ENCODE data around the gene WDR91.

WDR91 gene

GRCh38 chr7:135251496-135252391 is 40.4 kb upstream of the WDR91 start:
- TF ChIP-seq CTCF (conservative IDR thresholded peaks at IDR 0.05; ENCODE audit: control insufficient read depth, insufficient read depth, low read depth, low read length), result no peak
- H3K4me3 ChIP-seq (ENCODE audit: control insufficient read depth, low read depth, low read length), result no peak overlapping the region
- no peak for DNase-seq (ENCODE audit: low read depth)

- TF ChIP-seq CTCF (conservative IDR thresholded peaks at IDR 0.05; ENCODE audit: control insufficient read depth, insufficient read depth, low read depth, low read length), result no peak
- H3K4me3 ChIP-seq (ENCODE audit: control insufficient read depth, low read depth, low read length), result no peak overlapping the region
Measured at GRCh38 chr7:135248546-135248945, 37.2 kb upstream of the WDR91 start.

GRCh38 chr7:135247746-135248471 is 36.6 kb upstream of the WDR91 start:
- TF ChIP-seq CTCF (conservative IDR thresholded peaks at IDR 0.05; ENCODE audit: control insufficient read depth, insufficient read depth, low read depth, low read length), result no peak
- H3K4me3 ChIP-seq (ENCODE audit: control insufficient read depth, low read depth, low read length), result no peak overlapping the region
- no peak for DNase-seq (ENCODE audit: low read depth)

More at GRCh38 chr7:135248546-135248945, 37.2 kb upstream of the WDR91 start:
- DNase-seq (ENCODE audit: low read depth), result peak; percentile 5

GRCh38 chr7:135246191-135246825 is 35.0 kb upstream of the WDR91 start:
- no peak for TF ChIP-seq CTCF (conservative IDR thresholded peaks at IDR 0.05; ENCODE audit: control insufficient read depth, insufficient read depth, low read depth, low read length)
- H3K4me3 ChIP-seq (ENCODE audit: control insufficient read depth, low read depth, low read length), result no peak overlapping the region
- no peak for DNase-seq (ENCODE audit: low read depth)

- no peak overlapping the region for H3K4me3 ChIP-seq (ENCODE audit: control insufficient read depth, low read depth, low read length)
Measured at GRCh38 chr7:135245226-135246190, 34.2 kb upstream of the WDR91 start.

More at GRCh38 chr7:135245226-135246190, 34.2 kb upstream of the WDR91 start:
- no peak for TF ChIP-seq CTCF (conservative IDR thresholded peaks at IDR 0.05; ENCODE audit: control insufficient read depth, insufficient read depth, low read depth, low read length)
- no peak for DNase-seq (ENCODE audit: low read depth)
